GM12873 (cell line): ENCODE measurements around the gene GP2.
A peak's percentile ranks its signal among the peaks of the same experiment; 100 is the strongest.

Experiments used
- TF ChIP-seq, protein P1 (sequence below): IDR thresholded peaks from 2 replicates; pipeline ENCODE4 v1.5.1; 2012; ENCODE audit warnings: low read depth, mild to moderate bottlenecking, moderate library complexity, low read length, control low read depth; ENCODE audit not compliant: insufficient read depth; ENCODE audit errors: missing control alignments

Gene GP2

DNA sequence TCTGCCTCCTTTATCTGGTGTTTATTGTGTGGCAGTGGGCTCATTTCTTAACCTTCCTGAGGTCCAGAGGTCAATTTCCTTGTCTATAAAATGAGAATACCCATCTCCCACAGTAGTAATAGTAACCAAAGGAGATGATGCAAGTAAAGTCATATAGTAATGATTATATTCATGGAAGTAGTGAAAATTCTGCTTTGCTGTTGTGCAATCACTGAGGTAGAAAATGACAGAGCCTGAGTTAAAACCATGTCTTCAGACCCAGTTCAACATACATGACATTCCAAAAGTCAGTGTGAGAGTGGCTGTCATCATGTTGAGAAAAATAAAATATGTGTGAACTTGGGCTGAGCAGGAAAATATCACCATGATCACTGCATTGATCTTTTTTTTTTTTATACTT lies 26.1 kb upstream of the GP2 start:
- TF ChIP-seq, protein P1, sequence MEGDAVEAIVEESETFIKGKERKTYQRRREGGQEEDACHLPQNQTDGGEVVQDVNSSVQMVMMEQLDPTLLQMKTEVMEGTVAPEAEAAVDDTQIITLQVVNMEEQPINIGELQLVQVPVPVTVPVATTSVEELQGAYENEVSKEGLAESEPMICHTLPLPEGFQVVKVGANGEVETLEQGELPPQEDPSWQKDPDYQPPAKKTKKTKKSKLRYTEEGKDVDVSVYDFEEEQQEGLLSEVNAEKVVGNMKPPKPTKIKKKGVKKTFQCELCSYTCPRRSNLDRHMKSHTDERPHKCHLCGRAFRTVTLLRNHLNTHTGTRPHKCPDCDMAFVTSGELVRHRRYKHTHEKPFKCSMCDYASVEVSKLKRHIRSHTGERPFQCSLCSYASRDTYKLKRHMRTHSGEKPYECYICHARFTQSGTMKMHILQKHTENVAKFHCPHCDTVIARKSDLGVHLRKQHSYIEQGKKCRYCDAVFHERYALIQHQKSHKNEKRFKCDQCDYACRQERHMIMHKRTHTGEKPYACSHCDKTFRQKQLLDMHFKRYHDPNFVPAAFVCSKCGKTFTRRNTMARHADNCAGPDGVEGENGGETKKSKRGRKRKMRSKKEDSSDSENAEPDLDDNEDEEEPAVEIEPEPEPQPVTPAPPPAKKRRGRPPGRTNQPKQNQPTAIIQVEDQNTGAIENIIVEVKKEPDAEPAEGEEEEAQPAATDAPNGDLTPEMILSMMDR = no peak

DNA sequence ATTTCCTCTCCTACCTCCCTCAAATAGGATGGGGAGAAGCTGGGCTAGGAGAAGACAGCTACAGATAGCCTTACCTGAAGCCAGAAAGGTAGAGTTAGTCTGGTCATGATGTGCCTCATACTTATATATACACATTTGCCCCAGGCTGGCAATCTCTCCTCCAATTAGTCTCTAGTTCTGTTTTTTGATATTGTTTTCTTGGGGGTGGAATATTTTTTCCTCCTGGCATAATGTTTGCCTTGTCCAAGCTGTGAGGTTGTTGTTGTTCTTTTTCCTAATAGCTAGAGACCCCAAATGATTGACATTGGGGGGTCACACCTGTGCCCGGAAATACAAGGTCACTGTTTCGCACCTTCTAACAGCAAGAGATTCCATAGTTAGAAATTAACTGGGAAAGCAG lies 25.3 kb upstream of the GP2 start, which contains the start of gene UMOD:
Gene UMOD (minus strand): TSS at position 101 of the 400 bp plus-strand sequence. CDS start 1,978 bp downstream, outside the sequence.
- TF ChIP-seq, protein P1 = no peak

DNA sequence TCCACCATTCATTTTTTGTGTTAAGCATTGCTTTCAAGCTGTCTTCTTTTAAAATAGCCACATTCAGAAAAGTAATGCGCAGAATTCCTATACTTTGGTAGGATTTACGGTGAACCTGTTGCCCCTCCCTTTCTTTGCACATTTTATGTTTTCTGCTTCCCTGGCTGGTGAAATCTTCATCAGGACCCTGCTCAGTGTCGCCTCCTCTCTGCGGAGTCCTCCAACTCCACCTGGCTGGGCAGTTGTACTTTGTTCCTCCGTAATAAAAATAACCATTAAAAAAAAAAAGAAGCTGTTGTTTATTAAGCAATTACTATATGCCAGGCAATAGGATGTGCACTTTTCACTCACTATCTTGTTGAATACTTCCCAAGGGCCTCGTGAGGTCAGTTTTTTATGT lies 22.3 kb upstream of the GP2 start:
- TF ChIP-seq, protein P1 = no peak

DNA sequence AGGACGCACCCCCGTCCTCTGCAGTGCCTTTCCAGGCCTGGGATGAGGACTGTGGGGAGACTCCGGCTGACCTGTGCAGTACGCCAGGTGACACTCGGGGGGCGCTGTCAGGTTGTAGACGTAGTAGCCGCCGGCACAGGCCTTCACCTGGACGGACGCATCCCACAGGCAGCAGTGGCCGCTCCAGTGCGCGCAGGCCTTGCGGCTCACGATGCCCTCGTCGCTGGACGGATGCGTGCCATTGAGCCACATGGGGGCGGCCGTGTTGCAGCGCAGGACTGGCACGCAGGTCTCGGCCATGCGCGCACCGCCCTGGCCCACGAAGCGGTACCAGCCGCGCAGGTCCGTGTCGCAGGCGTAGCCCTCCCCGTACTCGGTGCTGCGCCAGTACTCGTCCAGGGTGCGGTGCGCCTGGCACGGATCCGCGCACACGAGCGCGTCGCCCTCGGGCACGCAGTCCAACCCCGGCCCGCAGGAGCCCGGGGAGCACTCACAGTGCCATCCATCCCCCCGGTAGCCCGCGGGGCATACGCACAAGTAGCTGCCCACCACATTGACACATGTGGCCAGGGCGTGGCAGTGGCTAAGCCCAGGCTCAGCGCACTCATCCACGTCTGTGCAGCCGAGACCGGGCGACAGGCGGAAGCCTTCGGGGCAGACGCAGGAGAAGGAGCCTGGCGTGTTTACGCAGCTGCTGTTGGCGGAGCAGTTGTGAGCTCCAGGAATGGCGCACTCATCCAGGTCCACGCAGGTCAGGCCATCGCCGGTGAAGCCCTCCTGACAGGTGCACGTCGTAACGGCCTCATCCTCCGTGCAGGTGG lies 21.3 kb upstream of the GP2 start:
- TF ChIP-seq, protein P1 = peak; percentile 23

DNA sequence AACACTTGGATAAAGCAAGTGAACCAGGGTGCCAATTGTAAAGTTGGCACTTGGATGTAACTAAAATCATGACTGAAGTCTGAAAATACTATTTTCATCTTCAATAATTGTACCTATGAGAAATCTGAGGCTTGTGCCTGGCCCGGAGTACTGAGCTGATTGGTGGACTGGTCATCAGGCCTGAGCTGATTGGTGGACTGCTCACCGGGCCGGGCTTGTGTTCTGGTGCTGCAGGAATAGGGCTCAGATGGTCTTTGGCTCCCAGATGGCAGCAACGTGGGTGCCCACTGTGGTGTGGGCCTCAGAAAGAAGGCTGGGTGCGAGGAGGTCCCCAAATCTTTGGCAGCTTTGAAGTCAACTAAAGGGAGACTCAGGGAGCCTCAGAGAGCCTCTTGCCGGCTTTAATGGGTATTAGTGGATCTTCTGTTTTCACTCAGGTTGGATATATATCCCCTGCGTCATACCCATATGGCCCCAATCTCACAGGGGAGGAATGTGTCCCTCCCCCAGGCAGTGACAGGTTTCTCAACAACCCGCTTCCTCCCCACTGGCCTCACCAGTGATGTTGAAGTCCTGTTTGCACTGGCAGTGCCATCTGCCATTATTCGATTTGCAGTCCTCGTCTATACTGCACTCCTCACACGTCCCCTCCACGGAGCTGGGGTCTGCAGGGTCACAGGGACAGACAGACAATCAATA lies 20.5 kb upstream of the GP2 start:
- TF ChIP-seq, protein P1 = no peak

DNA sequence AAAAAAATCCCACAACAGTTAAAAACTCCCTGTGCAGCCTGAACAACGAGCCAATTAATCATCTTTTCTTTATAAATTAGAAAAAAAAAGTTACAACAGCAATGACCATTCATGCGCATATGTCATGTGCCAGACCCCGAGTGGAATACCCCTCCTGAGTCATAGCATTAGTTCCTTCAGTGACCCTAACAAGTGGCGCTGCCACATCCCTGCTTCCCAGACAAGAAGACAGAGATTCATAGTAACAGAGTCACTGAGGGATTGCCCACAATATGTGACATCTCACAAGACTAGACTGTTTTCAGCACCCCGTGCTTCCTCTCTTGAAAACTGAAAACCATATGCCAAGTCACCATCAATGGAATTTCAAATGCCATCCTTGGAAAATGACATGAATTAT lies 17.3 kb upstream of the GP2 start:
- TF ChIP-seq, protein P1 = no peak

DNA sequence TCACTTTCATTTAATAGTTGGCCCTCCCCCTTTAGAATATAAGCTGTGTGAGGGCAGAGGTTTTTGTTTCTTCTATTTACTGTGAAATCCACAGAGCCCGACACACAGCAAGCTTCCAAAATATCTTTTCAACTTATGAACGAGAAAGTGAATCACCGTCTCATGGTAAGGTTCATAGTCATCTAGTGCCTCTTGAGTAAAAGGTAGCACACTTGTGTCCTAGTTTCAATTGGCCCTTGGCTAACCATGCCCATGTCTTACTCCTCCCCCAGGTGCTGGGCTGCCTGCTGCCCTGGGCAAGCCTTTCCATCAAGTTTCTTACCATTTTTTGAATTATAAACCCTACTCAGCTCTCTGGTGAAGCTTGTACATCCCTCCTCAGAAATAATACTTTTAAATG lies 12.4 kb upstream of the GP2 start:
- TF ChIP-seq, protein P1 = no peak
